ENCODE data around the gene SMAD2. TPM values are rescaled to one million over a fixed set of nuclear protein-coding genes. Genes with fewer than 3 reads are reported as not detected.
"Not testable (repeated sequence)": the region's sequence is repeated elsewhere in the genome, so short reads cannot be mapped to it uniquely, and the experiment has no call there.

The SMAD2 gene
- total RNA-seq, 1 donor from 2014 or later, result 104 TPM

GRCh38 chr18:47870605-47871004 lies 59.9 kb downstream of the SMAD2 start:
- intact Hi-C loops (cut with DNase I), result no loop called here

GRCh38 chr18:47868744-47869143 lies 61.7 kb downstream of the SMAD2 start:
- intact Hi-C loops (cut with DNase I), result no loop called here

More at GRCh38 chr18:47870605-47871004, 59.9 kb downstream of the SMAD2 start:
- DNase-seq (ENCODE audit: low spot score), result no peak

DNA sequence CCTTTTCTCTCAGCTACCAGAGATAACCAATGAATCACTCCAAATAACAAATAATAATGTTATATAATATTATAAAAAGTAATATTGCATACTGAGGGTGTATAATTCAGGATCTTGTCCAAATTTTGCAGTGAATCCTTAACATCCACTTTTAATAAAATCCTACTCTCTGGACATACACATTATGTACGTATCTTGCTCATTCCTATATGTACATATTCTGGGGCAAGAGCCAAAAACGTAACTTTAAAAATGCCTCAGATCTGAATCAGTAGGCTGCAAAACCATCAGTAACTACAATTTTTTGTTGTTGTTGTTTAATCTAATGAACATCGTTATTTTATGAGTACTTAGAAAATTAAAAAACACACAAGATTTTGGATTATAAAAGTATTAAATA lies 65.3 kb downstream of the SMAD2 start:
- intact Hi-C loops (cut with DNase I), result no loop called here
- DNase-seq (ENCODE audit: low spot score), result no peak

More at GRCh38 chr18:47868744-47869143, 61.7 kb downstream of the SMAD2 start:
- DNase-seq (ENCODE audit: low spot score), result no peak

- intact Hi-C loops (cut with DNase I), result loop anchor here (5.0 kb wide), 1 partner anchor 139 kb away; no protein-coding TSS in a partner anchor
- DNase-seq (ENCODE audit: low spot score), result no peak
Measured at GRCh38 chr18:47863041-47863440, 67.4 kb downstream of the SMAD2 start.

- intact Hi-C loops (cut with DNase I), result no loop called here
- DNase-seq (ENCODE audit: low spot score), result no peak
Measured at GRCh38 chr18:47858607-47859006, 71.9 kb downstream of the SMAD2 start.

GRCh38 chr18:47847635-47848034 lies 82.8 kb downstream of the SMAD2 start:
- DNase-seq (ENCODE audit: low spot score), result no peak
- intact Hi-C loops (cut with DNase I), result no loop called here

- DNase-seq (ENCODE audit: low spot score), result no peak
- intact Hi-C loops (cut with DNase I), result no loop called here
Measured at GRCh38 chr18:47846431-47846830, 84.0 kb downstream of the SMAD2 start.

DNA sequence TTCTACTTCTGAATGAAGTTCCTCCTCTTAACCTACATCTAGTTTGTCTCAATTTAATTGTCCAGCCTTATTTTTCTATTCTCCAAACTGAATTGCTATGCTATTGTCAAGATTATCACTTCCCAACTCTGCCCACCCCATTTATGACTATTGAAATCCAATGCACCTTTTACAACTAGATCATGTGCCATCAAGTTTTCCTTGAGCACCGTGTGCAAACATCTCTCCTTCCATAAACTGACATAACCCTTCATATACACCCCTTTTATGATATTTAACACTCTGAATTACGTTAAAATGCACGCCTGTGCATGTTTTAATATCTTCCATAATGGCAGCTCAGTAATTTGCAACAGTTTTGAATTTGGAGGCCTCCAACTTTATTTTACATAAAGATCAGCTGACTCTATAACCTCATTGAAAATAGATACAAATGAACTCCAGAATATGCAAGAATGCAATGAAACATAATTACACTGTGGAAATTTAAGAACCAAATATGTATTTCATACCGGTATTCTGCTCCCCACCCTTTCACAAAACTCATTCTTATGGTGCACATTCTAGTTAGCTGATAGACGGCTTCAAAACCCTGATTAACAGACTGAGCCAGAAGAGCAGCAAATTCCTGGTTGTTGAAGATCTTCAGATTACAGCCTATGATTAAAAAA lies 85.5 kb downstream of the SMAD2 start:
- intact Hi-C loops (cut with DNase I), result no loop called here
- DNase-seq (ENCODE audit: low spot score), result no peak

DNA sequence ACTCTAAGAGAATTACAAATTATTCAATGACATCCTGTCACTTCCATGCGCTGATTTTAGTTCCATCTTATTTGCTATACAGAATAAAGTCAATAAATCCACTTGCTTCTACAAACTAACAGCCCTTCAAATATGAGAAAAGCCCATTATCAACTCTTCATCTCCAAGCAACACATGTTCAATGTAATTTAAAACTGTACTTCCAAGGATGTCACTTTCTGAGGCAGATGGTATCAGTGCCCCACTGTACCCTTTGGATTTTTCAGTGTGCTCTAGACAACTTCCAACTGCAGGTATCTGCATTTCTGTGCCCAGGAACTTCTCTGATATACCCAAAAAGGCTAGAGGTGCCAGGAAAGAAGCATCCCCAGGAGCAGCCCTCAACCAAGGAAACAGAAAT lies 87.6 kb downstream of the SMAD2 start:
- DNase-seq (ENCODE audit: low spot score), result no peak
- intact Hi-C loops (cut with DNase I), result no loop called here

- no peak for DNase-seq (ENCODE audit: low spot score)
- intact Hi-C loops (cut with DNase I), result no loop called here
Measured at GRCh38 chr18:47838396-47838795, 92.1 kb downstream of the SMAD2 start.

DNA sequence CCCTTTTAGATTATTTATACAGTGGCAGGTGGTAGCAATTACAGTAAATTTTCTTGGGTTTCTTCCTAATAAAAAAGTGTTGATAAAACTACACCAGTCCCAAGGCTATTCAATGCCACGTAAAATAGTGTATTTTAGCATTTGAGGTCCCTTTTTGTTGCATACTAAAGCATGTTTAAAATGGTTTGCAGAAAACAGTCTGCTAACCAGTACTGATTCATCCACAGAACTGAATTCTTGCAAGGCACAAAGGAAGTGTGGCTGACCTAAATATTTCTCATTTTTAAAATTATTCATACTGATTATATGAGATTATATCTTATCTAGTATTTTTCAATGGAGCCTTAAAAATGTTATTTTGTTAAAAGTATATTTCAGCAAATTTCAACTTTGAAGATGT lies 98.1 kb downstream of the SMAD2 start:
- intact Hi-C loops (cut with DNase I), result no loop called here
- DNase-seq (ENCODE audit: low spot score), result no peak

GRCh38 chr18:47831351-47831750 lies 99.1 kb downstream of the SMAD2 start:
- intact Hi-C loops (cut with DNase I), result no loop called here
- no peak for DNase-seq (ENCODE audit: low spot score)

DNA sequence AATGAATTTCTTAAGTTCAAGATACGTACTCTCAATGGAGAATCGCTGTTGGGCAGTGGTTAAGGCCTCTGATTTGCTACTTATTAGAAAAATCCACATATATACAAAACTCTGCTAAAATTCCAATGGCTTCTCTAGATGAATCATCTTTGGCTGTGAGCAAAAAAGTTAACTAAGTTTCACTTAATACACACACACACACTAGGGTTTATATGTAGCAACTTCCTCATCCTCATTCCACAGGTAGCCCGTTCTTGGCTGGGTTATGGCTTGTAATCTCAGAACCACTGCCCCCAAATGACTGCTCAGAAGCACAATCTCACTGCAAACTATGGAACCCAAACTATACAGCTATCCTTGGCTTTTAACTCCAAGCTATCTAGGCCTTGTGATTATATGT lies 99.7 kb downstream of the SMAD2 start:
- DNase-seq (ENCODE audit: low spot score), result no peak
- intact Hi-C loops (cut with DNase I), result no loop called here

DNA sequence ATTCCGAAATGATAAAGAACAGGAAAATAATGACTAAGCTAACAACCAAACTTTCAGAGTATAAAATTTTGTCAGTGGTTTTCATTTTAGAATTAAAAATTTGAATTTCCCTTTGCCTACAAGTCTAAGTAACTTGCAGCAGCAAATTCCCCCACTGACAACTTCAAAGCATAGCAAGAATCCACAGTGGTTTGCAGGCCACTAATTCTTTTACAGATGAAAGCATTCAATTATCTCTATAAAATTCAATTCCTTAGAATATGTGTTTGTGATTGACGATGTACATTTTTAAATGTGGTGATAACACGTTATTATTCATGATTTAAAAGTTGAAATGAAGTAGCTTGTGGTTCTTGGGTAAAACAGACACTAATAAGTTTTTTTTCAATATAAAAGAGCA lies 100.6 kb downstream of the SMAD2 start:
- DNase-seq (ENCODE audit: low spot score), result no peak
- intact Hi-C loops (cut with DNase I), result no loop called here

DNA sequence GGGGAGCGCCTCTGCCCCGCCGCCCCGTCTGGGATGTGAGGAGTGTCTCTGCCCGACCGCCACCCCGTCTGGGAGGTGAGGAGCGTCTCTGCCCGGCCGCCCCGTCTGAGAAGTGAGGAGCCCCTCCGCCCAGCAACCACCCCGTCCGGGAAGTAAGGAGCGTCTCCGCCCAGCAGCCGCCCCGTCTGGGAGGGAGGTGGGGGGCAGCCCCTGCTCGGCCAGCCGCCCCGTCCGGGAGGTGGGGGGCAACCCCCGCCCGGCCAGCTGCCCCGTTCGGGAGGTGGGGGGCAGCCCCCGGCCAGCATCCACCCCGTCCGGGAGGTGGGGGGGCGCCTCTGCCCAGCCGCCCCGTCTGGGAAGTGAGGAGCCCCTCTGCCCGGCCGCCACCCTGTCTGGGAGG lies 102.4 kb downstream of the SMAD2 start:
- DNase-seq (ENCODE audit: low spot score); intact Hi-C loops (cut with DNase I): not testable (repeated sequence)

GRCh38 chr18:47826157-47827074 lies 104.0 kb downstream of the SMAD2 start:
- intact Hi-C loops (cut with DNase I), result no loop called here
- DNase-seq (ENCODE audit: low spot score), result no peak

GRCh38 chr18:47821314-47821713 lies 109.1 kb downstream of the SMAD2 start:
- no peak for DNase-seq (ENCODE audit: low spot score)
- intact Hi-C loops (cut with DNase I), result no loop called here

DNA sequence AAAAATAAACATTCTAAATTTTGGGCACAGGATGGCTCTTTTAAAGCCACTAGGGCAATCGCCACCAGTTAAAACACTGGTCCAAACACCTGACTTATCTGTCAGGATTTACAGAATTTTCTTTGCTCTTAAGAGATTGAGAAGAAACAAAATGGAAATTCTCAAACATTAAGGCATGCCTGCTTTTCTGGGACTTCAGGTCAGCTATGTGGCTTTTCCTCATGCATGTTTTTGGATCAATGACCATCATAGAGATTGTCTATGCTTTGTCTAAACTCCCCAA lies 112.7 kb downstream of the SMAD2 start:
- intact Hi-C loops (cut with DNase I), result no loop called here
- no peak for DNase-seq (ENCODE audit: low spot score)

GRCh38 chr18:47817017-47817794 lies 113.3 kb downstream of the SMAD2 start:
- intact Hi-C loops (cut with DNase I), result no loop called here
- DNase-seq (ENCODE audit: low spot score), result no peak

DNA sequence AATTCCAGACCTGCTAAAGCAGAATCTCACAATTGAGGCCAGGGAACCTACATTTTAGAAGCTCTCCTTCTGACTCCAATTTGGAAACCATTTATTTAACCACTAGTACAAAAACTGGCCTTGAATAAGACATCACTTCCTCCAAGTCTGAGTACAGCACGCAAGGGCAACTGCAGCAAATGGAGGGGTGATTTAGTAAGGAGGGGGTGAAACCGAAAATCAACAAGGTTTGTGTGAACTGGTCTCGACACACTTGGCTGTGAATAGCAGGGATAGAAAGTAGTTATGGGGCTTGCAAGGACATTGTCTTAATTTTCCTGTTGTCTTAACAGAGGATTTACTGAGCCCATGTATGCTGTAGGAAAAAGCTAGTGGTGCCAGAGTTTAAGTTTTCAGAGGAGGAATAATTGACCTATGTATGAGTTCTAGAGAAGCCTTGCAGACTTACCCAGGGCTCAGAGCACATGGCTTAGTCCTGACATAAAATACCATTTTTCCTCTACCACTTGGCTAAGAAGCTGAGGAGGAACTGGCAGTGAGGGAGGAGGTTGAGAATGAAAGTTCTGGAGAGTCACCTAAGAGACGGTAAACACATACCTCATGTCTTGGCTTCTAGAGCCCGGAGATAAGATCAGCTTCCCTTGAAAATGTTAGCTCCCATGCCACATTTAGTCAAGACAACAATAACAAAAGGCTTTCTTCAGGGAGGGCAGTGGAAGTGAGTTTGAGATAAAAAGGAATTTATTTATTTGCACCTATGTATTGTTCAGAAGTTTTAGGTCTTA lies 114.8 kb downstream of the SMAD2 start:
- intact Hi-C loops (cut with DNase I), result no loop called here
- no peak for DNase-seq (ENCODE audit: low spot score)

Measured in cardiac septum (tissue), 1 donor.